ENCODE measurements around the gene MED29. TPM values are rescaled to one million over a fixed set of nuclear protein-coding genes. Genes with fewer than 3 reads are reported as not detected.

Gene MED29
- total RNA-seq, 2 experiments from 2014 or later = 32.3 to 34.5 TPM

DNA sequence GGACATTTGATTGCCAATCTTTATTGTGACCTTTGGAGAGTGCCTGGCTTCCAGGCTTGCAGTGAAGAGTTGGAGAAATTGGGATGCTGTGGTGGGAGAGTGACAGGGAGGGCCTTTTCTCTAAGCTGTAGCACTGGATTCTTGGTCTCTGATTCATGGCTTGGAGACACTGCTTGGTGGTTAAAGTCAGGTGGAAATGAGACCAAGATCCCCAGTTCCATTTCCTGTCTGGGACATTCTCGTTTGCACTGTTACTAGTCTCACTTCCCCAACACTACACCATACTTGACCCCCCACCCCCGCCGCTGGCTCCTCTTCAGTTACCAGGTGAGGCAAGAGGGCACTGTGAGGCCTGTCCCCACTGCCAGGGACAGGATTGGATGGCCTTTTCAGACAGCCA is 57.1 kb downstream of the MED29 start:
- ChIA-PET POLR2A (interaction anchor here (1.1 to 5.4 kb wide), 3 partner anchors 13 to 32 kb away, joined by 3 to 133 read pairs (median 3); partner anchors contain the start of genes RPS16 and TIMM50), CTCF (no interaction called here)
- DNase-seq = no peak
- Mint-ChIP-seq H3K27me3 (no peaks in the 10 kb centered on the region), H3K4me1 (peaks cover 66% of the 10 kb centered on the region), H3K27ac (peak overlapping the region; percentile 94), H3K36me3 (ENCODE audit: low read depth) (peaks cover 59% of the 10 kb centered on the region), H3K4me3 (peak overlapping the region; percentile 91), H3K9me3 (no peaks in the 10 kb centered on the region)

DNA sequence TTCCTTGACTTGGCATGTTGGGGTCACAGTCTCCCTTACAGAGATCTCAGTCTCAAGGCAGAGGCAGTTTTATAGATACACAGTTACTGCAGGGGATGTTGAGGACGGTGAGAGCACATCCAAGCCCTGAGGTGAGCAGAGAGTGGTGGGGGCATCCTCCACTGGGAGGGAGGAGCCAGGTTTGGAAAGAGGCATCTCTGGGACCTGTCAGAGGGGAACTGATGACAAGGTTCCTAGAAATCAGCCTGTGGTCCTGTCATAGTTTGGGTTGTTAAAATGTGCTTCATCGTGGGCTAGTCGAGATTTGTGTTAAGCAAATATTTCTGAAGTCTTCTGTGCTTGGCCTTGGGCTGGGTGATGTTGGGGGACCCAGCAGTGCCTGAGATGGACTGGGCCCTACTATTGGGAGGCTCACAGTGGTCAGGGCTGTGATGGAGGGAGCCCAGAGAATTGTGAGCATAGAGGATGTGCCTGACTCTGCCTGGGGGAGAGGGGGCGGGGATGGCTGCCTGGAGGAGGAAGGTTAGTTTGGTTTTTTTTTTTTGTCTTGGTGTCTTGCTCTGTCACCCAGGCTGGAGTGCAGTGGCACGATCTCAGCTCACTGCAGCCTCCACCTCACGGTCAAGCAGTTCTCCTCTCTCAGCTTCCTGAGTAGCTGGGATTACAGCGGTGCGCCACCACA is 58.1 kb downstream of the MED29 start:
- peak overlapping the region; percentile 53 for H3K4me3 Mint-ChIP-seq
- ChIA-PET POLR2A (interaction anchor here (1.3 to 5.4 kb wide), 2 partner anchors 14 to 31 kb away, joined by 3 to 133 read pairs; partner anchors contain the start of genes RPS16 and TIMM50), CTCF (interaction anchor here (0.7 to 1.4 kb wide), 2 partner anchors 23 to 25 kb away, joined by 3 to 8 read pairs; no protein-coding TSS in a partner anchor)
- H3K27ac Mint-ChIP-seq = peak overlapping the region; percentile 94
- no peaks in the 10 kb centered on the region for H3K27me3 Mint-ChIP-seq
- DNase-seq = no peak
- peaks cover 67% of the 10 kb centered on the region for H3K36me3 Mint-ChIP-seq (ENCODE audit: low read depth)
- H3K9me3 Mint-ChIP-seq = no peaks in the 10 kb centered on the region
- H3K4me1 Mint-ChIP-seq = peaks cover 66% of the 10 kb centered on the region

Other genes starting within 250 kb of the MED29 start
- not detected for gene NCCRP1, start 194.4 kb upstream of the MED29 start, total RNA-seq
- not detected for gene SYCN, start 187.1 kb upstream of the MED29 start, total RNA-seq
- gene IFNL3, start 146.4 kb upstream of the MED29 start, total RNA-seq = not detected
- not detected for gene IFNL4, start 142.5 kb upstream of the MED29 start, total RNA-seq
- gene IFNL2, start 123.0 kb upstream of the MED29 start, total RNA-seq = not detected
- under 1 TPM; 0.38 to 0.43 TPM for gene IFNL1, start 95.0 kb upstream of the MED29 start, total RNA-seq
- 1 to 10 TPM; 9.2 to 9.3 TPM for gene LRFN1, start 70.5 kb upstream of the MED29 start, total RNA-seq
- gene GMFG, start 55.3 kb upstream of the MED29 start, total RNA-seq = 100 to 1,000 TPM; 705 to 721 TPM
- gene SAMD4B, start 49.0 kb upstream of the MED29 start, total RNA-seq = 10 to 100 TPM; 53.9 to 54.8 TPM
- gene PAF1, start 272 bp upstream of the MED29 start, total RNA-seq = 10 to 100 TPM; 44.0 to 47.2 TPM
- gene ZFP36, start 15.5 kb downstream of the MED29 start, total RNA-seq = 100 to 1,000 TPM; 189 to 194 TPM
- 10 to 100 TPM; 82.4 to 93.0 TPM for gene PLEKHG2, start 21.3 kb downstream of the MED29 start, total RNA-seq
- 1,000 to 10,000 TPM; 2,238 to 2,243 TPM for gene RPS16, start 44.6 kb downstream of the MED29 start, total RNA-seq
- 100 to 1,000 TPM; 153 to 159 TPM for gene SUPT5H, start 54.2 kb downstream of the MED29 start, total RNA-seq
- gene TIMM50, start 89.5 kb downstream of the MED29 start, total RNA-seq = 10 to 100 TPM; 44.0 to 44.8 TPM
- under 1 TPM; 0.28 to 0.30 TPM for gene DLL3, start 107.6 kb downstream of the MED29 start, total RNA-seq
- not detected for gene SELENOV, start 123.8 kb downstream of the MED29 start, total RNA-seq
- gene EID2B, start 141.5 kb downstream of the MED29 start, total RNA-seq = 1 to 10 TPM; 4.5 to 4.7 TPM
- 10 to 100 TPM; 14.8 to 15.2 TPM for gene EID2, start 148.8 kb downstream of the MED29 start, total RNA-seq
- not detected for gene LGALS13, start 211.1 kb downstream of the MED29 start, total RNA-seq

Data from activated CD4-positive, alpha-beta memory T cell treated with anti-CD3 and anti-CD28 coated beads, Interleukin-2, amount 10 ng/mL, durations not matched to agents 7 days and 5 days (primary cell).